K562 (cell line): ENCODE results near the gene SATB2.

ENCODE experiments used
- CBX8 ChIP-seq: fragments of 200-600 bp; sonication (generic); IDR thresholded peaks from 2 replicates; pipeline ENCODE4 v1.6.1; 2012; ENCODE audit warnings: borderline replicate concordance, mixed run types, low read depth, mild to moderate bottlenecking, moderate library complexity, mixed read lengths, low read length, control low read depth, inconsistent platforms; ENCODE audit not compliant: poor library complexity, severe bottlenecking; ENCODE audit errors: extremely low read depth
- TF ChIP-seq, protein P1 (sequence below), 3 experiments: IDR thresholded peaks in 2 of 3; conservative IDR thresholded peaks in 1 of 3; 2 replicates each; pipeline ENCODE4 v1.5.1; 2011 to 2012; ENCODE audit warnings: low read length in 3 of 3, mild to moderate bottlenecking in 3 of 3, control low read depth in 2 of 3, improper control_type of control experiment in 1 of 3, inconsistent platforms in 1 of 3, low read depth in 1 of 3, mixed read lengths in 1 of 3, moderate library complexity in 1 of 3; ENCODE audit not compliant: insufficient read depth in 2 of 3

DNA sequence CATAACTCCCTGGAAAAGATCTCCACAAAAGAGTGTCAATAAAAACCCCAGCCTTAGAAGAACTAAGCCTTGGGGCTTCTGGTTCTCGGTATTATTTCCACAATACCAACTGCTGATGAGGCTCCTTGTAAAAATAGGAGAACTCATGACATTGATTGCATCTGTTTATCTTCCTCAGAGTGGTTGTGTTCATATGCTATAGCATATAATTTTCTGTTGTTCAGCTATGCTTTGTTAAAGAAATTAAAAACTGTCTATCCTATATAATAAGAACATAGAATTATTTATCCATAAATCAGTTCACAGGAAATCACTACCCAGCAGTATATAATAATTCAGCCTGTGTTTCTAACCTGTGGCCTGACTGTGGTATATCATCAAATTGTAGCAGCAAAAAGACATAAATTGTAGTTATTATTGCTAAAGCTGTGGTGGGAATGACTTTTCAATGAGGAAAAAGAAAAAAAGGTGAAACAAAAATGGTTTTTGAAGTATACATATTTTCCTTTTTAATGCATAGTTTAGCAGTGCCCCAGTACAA lies 68.9 kb downstream of the SATB2 start:
- no peak for TF ChIP-seq CBX8
- TF ChIP-seq, protein P1, sequence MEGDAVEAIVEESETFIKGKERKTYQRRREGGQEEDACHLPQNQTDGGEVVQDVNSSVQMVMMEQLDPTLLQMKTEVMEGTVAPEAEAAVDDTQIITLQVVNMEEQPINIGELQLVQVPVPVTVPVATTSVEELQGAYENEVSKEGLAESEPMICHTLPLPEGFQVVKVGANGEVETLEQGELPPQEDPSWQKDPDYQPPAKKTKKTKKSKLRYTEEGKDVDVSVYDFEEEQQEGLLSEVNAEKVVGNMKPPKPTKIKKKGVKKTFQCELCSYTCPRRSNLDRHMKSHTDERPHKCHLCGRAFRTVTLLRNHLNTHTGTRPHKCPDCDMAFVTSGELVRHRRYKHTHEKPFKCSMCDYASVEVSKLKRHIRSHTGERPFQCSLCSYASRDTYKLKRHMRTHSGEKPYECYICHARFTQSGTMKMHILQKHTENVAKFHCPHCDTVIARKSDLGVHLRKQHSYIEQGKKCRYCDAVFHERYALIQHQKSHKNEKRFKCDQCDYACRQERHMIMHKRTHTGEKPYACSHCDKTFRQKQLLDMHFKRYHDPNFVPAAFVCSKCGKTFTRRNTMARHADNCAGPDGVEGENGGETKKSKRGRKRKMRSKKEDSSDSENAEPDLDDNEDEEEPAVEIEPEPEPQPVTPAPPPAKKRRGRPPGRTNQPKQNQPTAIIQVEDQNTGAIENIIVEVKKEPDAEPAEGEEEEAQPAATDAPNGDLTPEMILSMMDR (IDR thresholded peaks at IDR 0.05 in 2 of 3, conservative IDR thresholded peaks at IDR 0.05 in 1 of 3; ENCODE audit: insufficient read depth in 2 of 3, low read depth in 1 of 3, low read length in 3 of 3): no peak
